PC-9 (cell line): Measurements from ENCODE around the gene C3orf70.

Source experiments
- EZH2 ChIP-seq: fragments of 200-600 bp; sonication (generic); IDR thresholded peaks from 2 replicates; pipeline ENCODE4 v1.8.0; 2017; ENCODE audit warnings: antibody characterized with exemption, low read depth
- TF ChIP-seq, protein P1 (sequence below): fragments of 200-600 bp; sonication (generic); conservative IDR thresholded peaks from 2 replicates; pipeline ENCODE4 v1.6.1; 2017; ENCODE audit warnings: mixed run types, antibody characterized with exemption, mild to moderate bottlenecking, moderate library complexity

DNA sequence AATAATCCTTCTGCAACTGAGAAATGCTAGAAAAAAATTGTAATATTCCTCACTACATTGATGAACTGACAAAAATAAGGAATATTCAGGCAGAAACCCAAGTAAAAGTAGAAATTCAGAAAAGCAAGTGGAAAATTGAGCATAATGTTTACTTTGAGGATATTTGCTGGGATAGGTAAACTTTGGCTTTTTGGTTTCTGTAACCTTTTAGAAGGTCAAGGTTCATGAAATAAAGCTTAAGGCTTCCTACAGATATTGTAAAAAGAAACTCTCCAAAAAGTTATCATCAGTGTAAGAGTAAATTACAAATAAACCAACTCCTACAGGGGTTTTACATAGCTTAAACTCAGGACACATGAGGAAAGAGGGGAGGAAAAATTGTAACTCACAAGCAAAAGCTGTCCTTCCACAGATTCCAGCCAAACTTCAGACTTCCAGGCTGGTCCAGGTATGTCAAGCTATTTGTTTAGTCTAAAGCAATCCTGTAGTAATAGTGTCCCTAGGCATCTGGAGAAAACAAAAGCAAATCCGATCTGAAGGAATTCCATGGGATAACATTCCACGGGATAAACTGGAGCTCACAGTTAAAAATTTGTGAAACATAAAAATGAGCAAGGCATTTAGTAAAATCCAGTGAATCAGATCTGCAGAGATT is 21.1 kb downstream of the C3orf70 start:
- TF ChIP-seq, protein P1, sequence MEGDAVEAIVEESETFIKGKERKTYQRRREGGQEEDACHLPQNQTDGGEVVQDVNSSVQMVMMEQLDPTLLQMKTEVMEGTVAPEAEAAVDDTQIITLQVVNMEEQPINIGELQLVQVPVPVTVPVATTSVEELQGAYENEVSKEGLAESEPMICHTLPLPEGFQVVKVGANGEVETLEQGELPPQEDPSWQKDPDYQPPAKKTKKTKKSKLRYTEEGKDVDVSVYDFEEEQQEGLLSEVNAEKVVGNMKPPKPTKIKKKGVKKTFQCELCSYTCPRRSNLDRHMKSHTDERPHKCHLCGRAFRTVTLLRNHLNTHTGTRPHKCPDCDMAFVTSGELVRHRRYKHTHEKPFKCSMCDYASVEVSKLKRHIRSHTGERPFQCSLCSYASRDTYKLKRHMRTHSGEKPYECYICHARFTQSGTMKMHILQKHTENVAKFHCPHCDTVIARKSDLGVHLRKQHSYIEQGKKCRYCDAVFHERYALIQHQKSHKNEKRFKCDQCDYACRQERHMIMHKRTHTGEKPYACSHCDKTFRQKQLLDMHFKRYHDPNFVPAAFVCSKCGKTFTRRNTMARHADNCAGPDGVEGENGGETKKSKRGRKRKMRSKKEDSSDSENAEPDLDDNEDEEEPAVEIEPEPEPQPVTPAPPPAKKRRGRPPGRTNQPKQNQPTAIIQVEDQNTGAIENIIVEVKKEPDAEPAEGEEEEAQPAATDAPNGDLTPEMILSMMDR: no peak
- no peak for TF ChIP-seq EZH2
